IPS DF 4.7 (cell line): Measurements from ENCODE around the gene HSD3B7.
A peak's percentile ranks its signal among the peaks of the same experiment; 100 is the strongest.
"Not testable (repeated sequence)": the region's sequence is repeated elsewhere in the genome, so short reads cannot be mapped to it uniquely, and the experiment has no call there.

ENCODE experiments used
- DNase-seq: peaks from one replicate; pipeline ENCODE4 v3.0.0-alpha.2; 2013; ENCODE audit warnings: low spot score; ENCODE audit errors: extremely low read depth

Gene HSD3B7

DNA sequence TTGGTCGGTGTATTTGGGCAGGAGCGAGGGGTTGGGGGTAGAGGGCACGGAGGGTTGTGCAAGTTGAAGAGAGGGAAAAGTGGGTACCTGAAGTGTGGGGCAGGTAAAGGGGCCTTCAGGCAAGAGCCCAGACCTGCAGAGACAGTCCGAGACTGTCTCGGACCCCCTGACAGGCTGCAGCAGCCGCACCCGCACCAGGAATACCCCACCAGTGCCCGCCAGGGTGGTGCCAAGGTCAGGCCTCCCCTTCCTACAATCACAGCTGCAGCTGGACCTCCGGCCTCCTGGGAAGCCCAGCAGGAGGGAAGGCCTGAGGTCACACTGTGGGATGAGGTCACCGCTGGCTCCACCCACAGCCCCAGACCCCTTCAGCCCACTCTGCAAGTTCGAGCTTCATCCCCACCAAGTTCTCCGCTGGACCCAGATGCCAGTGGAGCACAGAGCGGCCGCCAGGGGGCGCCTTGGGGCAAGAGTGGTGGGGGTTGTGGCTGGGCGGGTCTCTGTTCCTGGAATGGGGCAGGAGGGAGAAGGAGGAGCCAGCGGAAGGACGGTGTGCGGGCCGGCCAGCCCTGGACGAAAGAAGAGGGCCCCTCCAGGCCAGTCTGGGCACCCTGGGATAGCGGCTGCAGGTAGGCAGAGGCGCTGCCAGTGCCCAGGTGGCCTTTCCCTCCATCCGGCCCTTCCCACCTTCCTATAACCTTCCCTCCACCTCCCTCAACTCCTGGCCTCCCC is at the start of gene HSD3B7:
TSS of gene HSD3B7 (plus strand) at position 539 of the 732 bp plus-strand sequence. CDS start 452 bp downstream, outside the sequence.
- peak; percentile 64 for DNase-seq

DNA sequence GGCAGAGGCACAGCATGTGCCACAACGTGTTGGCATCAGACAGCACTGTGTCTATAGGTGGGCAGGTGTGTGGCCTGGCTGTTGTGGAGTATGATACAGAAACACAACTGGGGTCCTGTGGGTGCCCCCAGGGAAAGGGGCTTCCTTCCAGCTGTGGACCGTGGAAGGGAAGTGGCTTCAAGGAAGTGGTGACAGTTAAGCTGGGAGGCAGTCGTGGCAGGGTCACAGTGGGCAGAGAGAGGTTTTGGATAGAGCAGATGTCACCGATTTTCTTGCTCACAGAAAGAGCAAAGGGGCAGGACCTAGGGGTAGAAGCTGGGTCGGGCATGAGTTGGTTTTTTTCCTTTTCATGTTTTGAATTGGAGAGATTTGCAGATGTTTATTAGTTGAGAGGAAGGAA is 47.3 kb upstream of the HSD3B7 start:
- no peak for DNase-seq

DNA sequence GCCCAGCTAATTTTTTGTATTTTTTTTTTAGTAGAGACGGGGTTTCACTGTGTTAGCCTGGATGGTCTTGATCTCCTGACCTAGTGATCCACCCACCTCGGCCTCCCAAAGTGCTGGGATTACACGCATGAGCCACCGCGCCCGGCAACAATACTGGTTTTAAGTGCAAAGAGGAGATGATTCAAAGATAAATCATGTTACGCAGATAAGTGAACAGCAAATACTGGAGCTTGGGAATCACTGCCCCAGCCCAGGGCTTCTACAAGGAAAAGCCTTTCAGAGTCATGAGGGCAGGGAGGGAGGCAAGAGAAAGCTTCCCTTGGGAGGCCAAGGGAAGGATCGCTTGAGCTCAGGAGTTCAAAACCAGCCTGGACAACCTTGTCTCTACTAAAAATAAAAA is 45.4 kb upstream of the HSD3B7 start:
- DNase-seq = not testable (repeated sequence)

- DNase-seq = no peak
These were observed 43.2 kb upstream of the HSD3B7 start for GRCh38 chr16:30941600-30942425.

- DNase-seq = no peak
These were observed 42.6 kb upstream of the HSD3B7 start for GRCh38 chr16:30942426-30942806.

- no peak for DNase-seq
These were observed 40.7 kb upstream of the HSD3B7 start for GRCh38 chr16:30944352-30944751.

GRCh38 chr16:30946671-30947540 is 38.1 kb upstream of the HSD3B7 start:
- DNase-seq = no peak

DNA sequence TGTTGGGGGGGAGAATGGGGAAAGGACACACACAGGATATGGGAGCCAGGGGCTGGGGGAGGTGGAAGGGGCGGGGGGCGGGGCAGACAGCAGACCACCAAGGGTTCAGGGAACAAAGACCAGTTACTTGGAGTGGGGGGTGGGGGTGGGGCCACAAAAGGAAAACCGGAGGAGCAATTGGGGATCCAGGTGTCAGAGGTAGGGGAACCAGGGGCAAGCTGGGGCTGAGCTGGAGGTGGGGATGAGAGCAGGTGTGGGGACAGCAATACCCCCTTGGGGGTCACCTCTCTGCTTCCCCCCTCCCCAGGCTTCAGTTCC is 37.5 kb upstream of the HSD3B7 start:
- DNase-seq = no peak

DNA sequence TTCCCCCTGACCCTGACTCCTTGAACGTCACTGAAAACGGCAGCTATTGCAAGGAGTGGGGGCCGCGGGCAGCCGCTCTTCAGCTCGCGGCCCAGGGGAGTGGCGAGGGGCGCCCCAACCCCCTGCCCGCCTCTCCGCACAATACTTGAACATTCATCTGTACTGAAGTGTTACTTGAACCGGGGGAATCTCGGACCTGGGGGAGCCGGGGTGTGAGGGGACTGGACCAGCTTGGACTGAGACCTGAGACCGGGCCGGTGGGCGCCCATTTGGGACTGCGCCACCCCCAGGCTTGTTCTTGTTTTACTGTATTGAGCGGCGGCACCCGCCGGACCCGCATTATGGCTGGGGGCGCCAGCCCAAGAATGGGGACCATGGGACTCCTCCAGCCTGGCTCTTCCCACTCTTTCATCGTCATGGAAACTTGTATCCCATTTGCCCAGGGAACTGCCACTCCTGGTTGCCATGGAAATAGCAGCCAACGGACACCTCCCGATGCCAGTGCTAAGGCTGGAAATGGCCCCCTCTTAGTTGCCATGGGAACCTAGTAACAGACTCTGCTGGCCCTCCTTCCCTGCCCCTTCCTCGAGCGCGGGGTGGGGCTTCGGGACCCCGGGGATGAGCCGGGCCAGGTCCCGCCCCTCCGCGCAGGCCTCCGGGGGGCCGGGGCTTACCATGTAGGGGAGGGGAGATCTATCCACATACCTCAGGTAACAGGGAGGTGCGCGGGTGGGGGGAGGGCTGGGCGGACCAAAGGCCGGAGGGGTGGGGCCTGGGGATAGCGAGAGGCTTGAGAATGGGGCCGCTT is 36.9 kb upstream of the HSD3B7 start:
- peak; percentile 100 for DNase-seq

- DNase-seq = no peak
These were observed 36.0 kb upstream of the HSD3B7 start, which contains the start of gene ORAI3 for GRCh38 chr16:30948667-30949649. Gene ORAI3, plus strand, starts transcription at chr16:30949068. Its CDS starts 222 bp downstream, at chr16:30949290.

- DNase-seq = no peak
These were observed 35.1 kb upstream of the HSD3B7 start for GRCh38 chr16:30949650-30950515.

DNA sequence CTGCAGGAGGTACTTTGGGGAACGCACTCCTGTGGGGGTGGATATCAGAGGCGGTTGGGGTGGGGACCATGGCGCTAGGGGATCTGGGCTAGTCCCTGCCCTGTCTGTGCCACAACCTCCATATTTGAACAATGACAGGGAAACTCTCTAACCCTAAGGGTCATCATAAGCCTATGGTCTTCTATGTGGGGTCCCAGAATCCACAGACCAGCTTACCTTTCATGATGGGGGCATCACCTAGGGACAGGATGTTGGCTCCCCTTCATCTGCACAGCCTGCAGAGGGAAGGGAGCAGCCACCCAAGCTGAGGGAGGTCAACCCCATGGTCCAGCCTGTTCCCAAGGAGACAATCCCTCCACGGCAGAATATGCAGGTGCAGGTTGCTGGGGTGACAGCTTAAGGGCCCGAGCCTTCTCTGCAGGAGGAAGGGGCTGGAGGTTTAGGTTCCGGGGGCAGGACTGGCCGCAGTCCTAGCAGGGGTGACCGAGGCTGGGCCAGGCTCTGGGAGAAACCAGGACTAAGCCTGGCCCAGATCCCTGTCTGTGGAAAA is 34.4 kb upstream of the HSD3B7 start:
- no peak for DNase-seq

DNA sequence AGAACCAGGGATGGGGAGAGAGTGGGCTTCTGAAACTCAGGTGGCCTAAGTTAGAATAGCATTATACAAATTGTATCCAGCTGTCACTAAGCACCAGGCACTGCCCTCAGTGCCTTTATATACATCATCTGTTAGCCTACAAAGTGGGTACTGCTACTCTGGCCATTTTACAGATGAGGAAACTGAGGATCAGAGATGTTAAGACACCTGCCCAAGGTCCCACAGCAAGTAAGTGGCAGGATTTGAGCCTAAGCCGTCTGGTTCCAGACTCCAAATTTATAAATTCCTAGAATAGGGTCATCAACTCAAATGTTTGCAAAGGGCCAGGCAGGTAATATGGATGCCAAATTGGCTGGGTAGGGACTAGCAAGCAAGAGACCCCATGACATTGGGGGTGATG is 33.8 kb upstream of the HSD3B7 start:
- DNase-seq = no peak

DNA sequence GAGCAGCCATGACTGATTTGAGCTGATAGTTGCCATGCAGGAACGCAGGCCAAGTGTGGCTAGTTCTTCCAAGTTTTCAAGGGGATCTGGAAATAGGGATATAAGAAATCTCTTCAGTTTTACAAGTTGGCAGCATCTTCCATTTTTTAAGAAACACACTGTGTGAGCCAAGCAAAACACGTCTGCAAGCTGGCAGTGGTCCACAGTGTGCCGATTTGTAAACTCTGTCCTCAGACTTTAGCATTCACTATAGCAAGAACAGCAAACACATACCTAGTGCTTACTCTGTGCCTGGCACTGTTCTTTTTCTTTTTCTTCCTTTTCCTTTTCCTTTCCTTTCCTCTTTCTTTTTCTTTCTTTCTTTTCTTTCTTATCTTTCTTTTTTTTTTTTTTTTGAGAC is 33.3 kb upstream of the HSD3B7 start:
- no peak for DNase-seq

- no peak for DNase-seq
These were observed 31.9 kb upstream of the HSD3B7 start for GRCh38 chr16:30953111-30953510.

- DNase-seq = no peak
These were observed 31.4 kb upstream of the HSD3B7 start for GRCh38 chr16:30953511-30954124.

DNA sequence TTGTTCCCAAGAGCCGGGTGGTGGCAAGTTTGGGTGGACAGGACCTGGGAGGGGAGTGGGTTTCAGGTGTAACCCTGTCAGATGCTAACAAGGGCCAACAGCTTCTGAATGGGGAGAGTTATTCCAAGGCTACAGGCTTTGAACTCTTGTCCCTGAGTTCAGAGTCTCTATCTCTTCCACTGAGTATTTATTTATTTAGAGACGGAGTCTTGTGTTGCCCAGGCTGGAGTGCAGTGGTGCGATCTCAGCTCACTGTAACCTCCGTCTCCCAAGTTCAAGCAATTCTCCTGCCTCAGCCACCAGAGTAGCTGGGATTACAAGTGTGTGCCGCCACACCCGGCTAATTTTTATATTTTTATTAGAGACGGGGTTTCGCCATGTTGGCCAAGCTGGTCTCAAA is 30.0 kb upstream of the HSD3B7 start:
- no peak for DNase-seq
